ENCODE results near the gene SURF1.
A peak's percentile ranks its signal among the peaks of the same experiment; 100 is the strongest.
"Not testable (repeated sequence)": the region's sequence is repeated elsewhere in the genome, so short reads cannot be mapped to it uniquely, and the experiment has no call there.

The SURF1 gene

DNA sequence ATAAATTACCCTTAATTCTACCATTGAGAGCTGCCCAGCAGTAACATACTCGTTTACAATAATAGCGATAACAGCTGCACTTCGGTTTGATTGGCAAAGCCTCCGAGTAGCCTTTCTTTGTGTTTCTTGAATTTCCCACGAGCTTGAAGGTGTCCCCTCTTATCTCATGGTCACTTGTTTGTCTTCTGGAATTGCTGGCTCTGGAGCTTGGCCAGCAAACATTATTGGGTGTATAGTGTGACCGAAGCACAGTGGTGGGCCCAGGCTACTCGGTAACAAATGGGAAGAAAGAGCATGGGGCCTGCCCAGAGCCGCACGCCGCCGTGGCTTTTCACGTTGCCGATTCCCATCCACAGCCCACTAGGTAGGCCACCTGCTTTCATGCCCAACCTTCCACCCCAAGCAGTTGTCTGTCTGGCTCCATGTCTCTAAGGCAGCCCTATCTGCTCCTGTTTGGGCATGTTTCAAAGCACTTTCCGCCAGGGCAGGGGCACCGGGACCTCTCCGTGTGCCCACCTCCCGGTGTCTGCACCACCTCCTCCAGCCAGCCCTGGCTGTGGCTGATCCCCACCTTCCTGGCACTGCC is 28.5 kb upstream of the SURF1 start:
- DNase-seq (ENCODE audit: low read depth): no peak

DNA sequence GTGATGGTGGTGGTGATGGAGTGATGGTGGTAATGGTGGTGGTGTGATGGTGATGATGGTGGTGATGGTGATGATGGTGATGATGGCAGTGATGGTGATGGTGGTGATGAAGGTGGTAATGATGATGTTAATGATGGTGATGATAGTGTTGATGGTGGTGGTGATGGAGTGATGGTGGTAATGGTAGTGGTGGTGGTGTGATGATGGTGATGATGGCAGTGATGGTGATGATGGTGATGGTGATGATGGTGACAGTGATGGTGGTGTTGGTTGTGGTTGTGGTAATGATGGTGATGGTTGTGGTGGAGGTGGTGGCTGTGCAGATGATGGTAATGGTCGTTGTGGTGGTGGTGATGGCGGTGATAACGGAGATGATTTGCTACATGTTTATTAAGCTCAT is 27.2 kb upstream of the SURF1 start:
- no peak for DNase-seq (ENCODE audit: low read depth)

DNA sequence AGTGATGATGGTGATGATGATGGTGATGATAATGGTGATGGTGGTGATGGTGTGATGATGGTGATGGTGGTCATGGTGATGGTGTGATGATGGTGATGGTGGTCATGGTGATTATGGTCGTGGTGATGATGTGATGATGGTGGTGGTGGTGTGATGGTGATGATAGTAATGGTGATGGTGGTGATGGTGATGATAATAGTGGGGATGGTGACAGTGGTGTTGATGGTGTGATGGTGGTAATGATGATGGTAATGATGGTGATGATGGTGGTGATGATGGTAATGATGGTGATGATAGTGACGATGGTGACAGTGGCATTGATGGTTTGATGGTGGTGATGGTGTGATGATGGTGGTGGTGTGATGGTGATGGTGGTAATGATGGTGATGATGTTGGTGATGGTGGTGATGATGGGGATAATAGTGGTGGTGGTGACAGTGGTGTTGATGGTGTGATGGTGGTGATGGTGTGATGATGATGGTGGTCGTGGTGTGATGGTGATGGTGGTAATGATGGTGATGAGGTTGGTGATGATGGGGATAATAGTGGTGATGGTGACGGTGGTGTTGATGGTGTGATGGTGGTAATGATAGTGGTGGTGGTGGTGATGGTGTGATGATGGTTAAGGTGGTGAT is 26.3 kb upstream of the SURF1 start:
- DNase-seq (ENCODE audit: low read depth): no peak

DNA sequence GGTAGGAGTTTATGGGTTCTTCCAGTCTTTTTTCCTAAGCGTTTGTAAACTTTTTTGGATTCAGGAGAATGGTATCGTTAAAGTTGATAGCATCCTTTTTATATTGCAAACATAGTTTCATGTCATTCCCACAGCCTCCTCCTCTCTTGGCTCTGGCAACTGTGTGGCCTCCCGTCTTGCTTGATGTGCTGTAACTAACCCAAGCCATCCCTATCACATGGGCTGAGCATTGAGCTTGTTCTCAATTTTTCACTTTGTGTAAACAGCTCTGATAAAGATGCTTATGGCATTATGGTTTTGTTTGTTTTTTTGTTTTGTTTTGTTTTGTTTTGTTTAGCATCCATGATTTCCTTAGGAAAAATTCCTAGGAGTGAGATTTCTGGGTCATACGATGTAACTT is 24.4 kb upstream of the SURF1 start:
- DNase-seq (ENCODE audit: low read depth): no peak

DNA sequence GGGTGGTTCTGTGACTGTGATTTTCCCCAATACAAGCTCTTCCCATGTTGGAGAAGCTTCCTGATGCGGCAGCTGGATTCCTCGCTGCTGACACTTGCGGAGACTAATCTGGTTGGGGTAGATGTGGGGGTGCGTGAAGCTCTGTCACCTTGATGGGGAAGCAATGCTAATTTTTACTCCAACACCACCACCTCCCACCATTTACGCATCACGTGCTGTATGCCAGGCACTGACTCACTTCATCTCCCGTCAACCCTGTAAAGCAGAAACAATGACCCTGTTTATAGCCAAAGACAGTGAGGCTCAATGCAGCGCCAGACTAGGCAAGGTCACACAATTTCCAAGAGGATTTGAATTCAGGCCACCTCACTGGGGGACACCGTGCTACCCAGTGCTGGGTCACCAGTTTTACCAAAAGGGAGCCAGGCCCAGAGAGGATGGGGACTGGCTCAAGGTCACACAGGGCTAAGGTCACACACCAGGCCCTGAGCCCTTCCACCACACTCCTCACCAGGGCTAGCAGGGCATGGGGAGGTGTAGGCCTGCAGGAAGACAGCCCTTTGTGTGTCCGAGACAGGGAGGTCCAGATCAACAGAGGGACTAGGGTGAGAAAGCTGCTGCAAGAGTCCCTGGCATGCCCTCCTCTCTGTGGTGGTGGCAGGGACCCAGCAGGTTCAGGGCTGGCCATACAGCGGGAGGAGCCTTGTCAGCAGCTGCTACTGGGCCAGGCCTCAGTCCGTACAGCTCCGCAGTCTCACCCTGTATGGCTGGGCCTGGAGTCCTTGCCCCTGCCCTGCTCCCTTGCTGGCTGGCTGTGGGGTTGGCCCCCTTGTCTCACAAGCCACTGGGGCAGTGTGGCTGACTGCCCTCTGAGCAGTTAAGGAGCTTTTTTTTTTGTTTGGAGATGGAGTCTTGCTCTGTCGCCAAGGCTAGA is 23.1 kb upstream of the SURF1 start:
- DNase-seq (ENCODE audit: low read depth): no peak

DNA sequence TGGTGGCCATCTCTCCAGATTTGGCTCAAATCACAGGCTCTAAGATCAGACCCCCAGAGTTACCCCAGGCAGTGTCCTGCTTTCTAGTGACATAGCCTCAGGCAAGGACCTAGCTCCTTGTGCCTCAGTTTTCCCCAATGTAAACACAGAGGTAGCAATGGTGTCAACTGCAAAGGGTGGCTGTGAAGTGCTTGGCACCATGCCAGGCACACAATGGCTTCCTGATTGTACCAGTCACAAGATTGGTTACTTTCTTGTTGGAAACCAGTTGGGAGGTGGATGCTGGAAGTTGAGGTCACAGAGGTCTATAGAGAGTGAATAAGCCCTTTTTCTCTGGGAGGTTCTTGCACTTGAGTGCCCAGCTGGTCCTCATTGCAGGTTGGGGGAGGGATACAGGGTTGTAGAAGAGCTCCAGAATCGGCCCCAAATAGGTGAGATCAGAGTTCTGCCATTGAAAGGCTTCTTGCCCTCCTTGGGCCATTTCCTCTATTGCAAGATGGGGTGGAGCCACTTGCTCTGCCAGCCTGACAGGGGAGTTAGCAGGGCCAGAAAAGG is 22.2 kb upstream of the SURF1 start:
- no peak for DNase-seq (ENCODE audit: low read depth)

DNA sequence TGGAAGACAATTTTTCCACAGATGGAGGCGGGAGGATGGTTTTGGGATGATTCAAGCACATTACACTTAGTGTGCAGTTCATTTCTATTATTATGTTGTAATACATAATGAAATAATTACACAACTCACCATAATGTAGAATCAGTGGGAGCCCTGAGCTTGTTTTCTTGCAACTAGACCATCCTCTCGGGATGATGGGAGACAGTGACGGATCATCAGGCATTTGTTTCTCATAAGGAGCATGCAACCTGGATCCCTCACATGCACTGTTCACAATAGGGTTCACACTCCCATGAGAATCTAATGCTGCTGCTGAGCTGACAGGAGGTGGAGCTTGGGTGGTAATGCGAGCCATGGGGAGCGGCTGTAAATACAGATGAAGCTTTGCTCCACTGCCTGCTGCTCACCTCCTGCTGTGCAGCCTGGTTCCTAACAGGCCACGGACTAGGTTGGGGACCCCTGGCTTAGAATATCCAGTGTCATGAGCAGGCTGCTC is 21.5 kb upstream of the SURF1 start:
- no peak for DNase-seq (ENCODE audit: low read depth)

DNA sequence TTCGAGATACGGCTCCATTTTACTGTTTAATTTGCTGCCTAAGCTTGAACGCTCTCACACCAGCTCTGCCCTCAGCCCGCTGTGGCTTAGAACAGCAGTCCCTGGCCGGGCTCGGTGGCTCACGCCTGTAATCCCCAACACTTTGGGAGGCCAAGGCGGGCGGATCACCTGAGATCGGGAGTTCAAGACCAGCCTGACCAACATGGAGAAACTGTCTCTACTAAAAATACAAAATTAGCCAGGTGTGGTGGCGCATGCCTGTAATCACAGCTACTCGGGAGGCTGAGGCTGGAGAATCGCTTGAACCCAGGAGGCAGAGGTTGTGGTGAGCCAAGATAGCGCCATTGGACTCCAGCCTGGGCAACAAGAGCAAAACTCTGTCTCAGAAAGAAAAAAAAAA is 21.0 kb upstream of the SURF1 start:
- DNase-seq (ENCODE audit: low read depth): not testable (repeated sequence)

DNA sequence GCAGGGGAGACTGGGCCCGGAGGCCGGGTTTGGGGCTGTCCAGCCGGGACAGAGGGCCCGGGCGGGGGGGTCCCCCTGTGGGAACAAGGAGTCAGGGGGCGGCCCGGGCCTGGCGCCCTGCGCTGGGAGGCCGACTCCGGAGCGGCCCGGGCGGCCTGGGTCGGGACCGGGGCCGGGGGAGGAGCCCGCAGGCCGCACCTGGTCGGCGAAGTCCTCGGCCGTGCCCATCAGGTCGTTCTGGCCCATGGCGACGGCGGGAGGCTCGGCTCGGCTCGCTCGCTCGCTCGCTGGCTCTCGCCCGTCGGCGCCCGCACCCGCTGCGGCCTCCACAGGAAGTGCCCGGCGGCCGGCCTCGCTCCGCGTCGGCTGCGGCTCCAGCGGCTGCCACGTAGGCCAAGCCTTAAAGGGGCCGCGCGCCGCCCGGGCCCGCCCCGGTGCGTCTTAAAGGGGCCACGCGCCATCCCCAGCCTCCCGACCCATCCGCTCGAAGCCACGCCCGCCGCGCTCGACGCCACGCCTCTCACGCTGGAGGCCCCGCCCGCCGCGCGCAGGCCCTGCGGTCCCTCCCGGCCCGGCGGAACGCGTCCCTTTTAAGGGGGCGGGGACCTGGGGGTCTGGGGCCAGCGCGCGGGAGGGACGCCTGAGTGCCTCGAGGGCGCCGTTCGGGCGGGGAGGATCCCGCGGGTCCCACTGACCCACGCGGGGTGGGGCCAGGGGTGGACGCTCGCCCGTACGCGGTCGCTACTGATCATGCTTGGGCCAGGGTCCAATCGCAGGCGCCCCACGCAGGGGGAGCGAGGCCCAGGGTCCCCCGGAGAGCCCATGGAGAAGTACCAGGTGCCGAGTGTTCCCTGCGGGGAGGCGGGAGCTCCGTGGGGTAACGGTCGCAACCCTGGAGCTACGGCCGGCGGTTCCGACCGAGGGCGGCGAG is 19.7 kb upstream of the SURF1 start, which contains the start of the genes STKLD1 and SURF4:
STKLD1 (plus strand) TSS at position 643 of the 931 bp plus-strand sequence; CDS start at position 751, 108 bp downstream.
SURF4 (minus strand) TSS at position 337 of the 931 bp plus-strand sequence; CDS start at position 246, 91 bp downstream.
- DNase-seq (ENCODE audit: low read depth): peak; percentile 91

DNA sequence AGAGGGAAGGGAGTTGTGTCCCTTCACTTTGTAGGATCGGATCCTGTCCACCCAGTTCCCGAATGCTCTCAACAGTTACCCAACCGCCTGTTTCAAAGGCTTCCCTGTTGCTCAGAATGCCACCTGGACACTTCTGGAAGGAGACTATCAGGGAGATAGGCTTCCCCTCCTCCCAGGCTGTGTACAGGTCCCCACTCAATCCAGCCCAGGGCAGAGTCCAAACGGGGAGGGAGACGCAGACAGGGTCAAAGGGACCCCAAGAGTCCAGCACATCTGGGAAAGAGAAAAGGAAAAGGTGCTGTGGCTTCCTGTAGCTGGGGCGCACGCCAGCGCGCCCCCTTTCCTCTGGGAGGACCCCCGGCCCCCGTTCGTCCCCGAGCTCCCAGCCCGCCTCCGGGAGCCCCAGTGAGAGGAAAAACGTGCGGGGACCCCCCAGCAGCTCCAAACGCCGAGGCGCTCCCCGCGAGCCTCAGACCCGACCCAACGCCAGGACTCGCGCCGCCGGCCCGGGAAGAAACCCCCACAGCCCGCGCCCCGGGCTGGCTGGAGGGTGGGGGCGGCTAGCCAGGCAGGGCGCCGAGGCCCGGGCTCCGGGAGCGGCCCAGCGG is 18.9 kb upstream of the SURF1 start:
- DNase-seq (ENCODE audit: low read depth): no peak

DNA sequence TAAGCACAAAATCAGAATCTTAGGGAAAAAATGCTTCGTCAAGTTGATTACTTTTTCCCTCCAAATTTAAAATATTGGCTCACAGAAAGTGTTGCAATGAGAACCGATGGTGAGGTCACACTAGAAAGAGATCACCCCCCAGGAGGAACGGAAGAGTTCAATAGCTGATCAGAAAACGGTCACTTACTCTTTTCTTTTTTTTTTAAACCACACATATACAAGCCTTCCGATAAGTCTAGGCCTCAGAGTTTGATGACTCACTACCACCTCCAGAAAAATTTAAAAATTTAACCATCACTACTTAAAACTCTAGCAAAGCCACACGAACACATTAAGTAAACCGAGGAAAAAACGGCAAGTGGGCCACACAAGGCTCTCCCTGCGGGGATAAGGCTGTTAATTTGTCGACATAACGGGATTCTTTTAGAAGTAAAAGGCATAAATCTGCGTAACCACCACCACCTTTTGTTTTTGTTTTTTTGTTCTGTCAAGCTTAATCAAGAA is 18.4 kb upstream of the SURF1 start:
- DNase-seq (ENCODE audit: low read depth): no peak

DNA sequence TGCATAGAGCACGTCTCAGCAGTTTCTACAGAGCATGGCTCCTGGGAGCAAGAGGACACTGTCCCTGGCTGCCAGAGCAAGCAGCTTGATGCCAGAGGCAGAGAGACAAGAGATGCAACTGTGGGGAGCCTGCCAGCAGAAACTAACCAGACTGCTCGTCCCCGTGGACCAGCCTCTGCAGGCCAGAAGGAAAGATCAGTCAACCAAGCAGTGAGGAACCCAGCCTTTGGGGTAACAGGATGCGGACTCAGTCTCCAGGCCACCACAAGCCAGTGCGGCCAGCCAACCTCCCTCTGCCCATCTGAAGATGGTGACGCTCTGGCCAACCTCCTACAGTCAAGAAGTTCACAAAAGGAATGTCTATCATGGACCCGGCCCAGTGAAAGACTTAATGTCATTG is 15.9 kb upstream of the SURF1 start:
- DNase-seq (ENCODE audit: low read depth): no peak

DNA sequence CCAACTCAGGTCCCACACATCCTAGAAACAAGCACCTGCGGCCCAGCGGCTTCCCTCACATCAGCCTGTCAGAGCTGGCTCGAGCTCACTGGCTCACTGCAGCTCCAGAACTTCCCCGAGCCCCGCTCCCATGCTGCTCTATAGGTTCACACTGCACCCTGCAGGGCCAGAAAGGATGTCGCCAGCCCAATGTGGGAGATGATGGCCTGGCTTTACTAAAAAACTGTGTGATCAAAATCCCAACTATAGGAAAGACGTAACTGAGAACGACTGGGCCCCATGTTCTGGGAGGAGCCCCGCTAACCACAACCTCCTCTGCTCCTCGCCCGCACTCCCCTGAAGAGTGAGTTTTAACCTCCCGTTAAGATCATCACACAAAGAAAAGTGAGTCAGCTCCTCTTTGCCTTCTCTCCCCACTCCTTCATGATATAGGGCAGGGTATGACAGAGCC is 15.0 kb upstream of the SURF1 start:
- DNase-seq (ENCODE audit: low read depth): peak; percentile 57

DNA sequence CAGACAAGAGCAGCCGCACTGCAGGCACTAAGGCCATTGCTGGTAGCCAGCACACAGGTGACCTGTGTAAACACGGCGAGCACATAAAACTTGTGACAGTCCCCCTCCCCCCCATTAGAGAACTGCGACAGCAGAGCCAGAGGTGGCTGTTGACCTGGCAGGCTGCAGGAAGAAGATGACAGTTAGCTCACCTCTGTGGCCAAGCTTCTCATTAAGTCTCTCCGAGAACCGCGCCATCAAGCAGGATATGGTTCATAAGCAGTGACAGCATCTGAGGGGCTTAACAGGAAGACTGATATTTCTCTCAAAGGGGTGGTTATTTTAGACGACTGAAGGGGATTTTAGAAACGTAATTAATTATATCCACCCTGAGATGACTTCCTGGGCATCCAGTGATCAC is 14.4 kb upstream of the SURF1 start:
- DNase-seq (ENCODE audit: low read depth): no peak

DNA sequence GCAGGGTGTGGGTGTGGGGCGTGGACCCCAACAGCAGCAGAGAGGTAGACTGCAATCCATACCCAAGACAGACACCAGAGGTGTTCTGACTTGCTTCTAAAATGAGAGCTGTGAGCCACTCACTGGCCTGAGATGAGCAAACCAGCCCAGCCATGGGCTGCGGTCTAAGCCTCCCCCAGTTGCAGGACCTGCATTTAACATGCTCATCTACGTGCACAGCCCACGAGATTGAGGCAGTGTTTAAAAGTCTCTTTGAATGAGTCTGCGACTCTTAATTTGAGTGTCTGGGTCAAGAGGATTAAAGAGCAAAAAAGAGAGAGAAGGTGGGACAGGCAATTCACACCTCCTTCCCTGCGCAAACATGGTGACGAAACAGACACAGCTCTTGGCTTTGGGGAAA is 13.6 kb upstream of the SURF1 start:
- no peak for DNase-seq (ENCODE audit: low read depth)

DNA sequence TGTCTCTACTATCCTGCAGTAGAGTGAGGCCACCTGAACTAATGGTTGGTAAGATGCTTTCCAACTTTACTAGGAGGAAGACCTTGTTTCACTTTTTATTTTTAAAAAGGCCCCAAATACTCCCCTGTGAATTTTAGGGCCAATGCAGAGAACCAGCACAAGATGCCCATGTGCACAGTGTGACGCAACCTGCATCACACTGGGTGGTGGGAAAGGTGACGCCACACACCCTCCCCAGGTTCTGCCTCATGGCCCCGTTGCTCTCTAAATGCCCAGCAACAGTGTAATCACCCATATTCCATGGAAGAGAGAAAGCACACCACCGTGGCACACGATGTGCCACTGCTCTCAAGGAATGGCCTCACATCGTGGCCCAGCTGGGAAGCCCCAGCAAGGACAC is 13.1 kb upstream of the SURF1 start:
- no peak for DNase-seq (ENCODE audit: low read depth)

DNA sequence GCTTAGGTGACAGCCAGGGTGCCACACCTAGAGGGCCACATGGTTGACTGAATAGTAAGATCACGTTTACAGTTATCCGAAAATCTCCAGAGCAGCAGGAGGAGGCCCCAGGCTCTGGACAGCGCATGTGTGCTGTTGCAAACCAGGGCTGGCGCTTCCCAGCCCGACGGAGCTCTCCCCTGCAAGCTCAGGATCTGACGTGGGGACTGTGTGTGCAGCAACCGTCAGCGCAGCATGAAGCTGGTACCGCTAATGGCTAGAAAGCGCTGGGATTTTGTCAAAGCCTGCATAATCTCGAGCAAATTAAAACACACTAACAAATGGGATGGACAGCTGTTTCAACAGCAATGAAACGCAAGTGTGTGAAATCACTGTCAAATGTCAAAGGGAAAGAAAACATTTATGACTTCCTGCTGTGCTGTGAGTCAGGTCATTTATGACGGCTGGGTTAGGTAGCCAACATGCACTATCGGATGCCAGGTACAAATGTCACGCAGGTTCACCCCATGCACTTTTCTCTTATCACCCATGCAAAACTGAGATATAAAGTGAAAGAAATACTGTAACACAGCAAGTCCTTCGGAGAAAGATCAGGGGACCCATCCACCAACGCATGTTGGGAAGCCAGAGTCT is 12.1 kb upstream of the SURF1 start:
- no peak for DNase-seq (ENCODE audit: low read depth)

DNA sequence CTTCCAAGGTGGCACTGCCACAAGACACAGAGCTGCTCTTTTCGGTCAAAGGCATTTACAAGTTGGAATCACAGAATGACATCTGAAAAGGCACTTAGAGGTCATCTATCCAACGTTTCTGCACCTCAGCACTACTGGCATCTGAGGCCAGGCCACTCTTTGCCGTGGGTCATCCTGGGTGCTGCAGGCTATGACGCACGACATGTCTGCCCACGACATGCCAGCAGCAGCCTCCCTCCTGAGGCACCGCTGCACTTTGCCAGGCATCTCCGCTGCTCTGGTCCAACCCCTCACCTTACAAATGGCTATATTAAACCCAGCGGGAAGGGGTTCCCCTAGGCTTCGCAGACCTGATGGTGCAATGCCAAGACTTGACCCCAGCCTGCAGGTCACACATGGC is 11.5 kb upstream of the SURF1 start:
- no peak for DNase-seq (ENCODE audit: low read depth)

DNA sequence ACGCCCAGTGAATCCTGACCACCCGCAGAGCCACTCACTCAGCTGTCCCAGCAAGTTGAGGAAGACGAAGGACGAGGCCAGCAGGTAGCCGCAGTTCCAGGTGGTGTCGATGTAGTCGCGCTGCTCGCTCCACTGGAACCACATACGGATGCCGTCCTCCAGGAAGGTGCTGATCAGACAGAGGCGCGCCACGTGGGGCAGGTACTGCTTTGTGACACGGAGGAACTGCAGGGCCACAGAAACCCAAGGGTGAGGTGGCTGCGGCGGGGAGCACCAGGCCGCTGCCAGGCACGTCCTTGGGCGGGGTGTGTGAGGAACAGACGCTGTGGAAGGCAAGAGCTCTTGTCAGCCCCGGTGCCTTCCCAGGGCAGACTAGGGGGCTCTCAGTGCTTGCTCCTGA is 10.9 kb upstream of the SURF1 start:
- no peak for DNase-seq (ENCODE audit: low read depth)

DNA sequence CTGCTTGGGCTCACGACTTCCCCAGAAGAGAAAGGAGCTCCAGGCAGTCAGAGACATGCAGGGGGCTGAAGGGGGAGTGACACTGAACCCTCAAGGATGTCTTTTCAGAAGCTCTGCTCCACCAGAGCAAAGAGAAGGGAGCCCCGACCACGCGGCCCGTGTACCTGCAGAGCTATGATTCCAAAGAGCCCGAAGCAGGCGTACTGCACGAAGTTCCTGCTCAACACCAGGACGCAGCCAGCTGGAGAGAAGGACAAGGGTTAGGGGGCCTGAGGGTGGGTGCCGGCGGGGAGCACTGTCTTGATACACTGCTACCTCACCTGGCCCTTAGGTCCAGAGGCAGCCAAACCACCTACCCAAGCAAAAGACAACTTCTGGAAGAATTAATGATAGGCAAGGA is 10.1 kb upstream of the SURF1 start:
- DNase-seq (ENCODE audit: low read depth): no peak
